HG03575 (cell line): ENCODE results near the gene SLC25A43.
"Not testable (repeated sequence)": the region's sequence is repeated elsewhere in the genome, so short reads cannot be mapped to it uniquely, and the experiment has no call there.

ENCODE experiments used
- ATAC-seq: cut with Tn5 transposase; IDR thresholded peaks from one replicate; pipeline ENCODE4 v1.9.1; 2021; ENCODE audit not compliant: unreplicated experiment, insufficient number of reproducible peaks, low FRiP score; ENCODE audit errors: extremely low read depth

Gene SLC25A43

GRCh38 chrX:119489212-119490074, 90.3 kb downstream of the SLC25A43 start:
- no peak for ATAC-seq

GRCh38 chrX:119492463-119492862, 93.3 kb downstream of the SLC25A43 start:
- no peak for ATAC-seq

GRCh38 chrX:119493851-119494495, 94.8 kb downstream of the SLC25A43 start:
- ATAC-seq, result not testable (repeated sequence)

GRCh38 chrX:119495734-119496726, 96.9 kb downstream of the SLC25A43 start:
- ATAC-seq, result no peak

- ATAC-seq, result no peak
These were observed 98.0 kb downstream of the SLC25A43 start for GRCh38 chrX:119497185-119497584.

GRCh38 chrX:119500061-119500800, 101.1 kb downstream of the SLC25A43 start:
- no peak for ATAC-seq

- no peak for ATAC-seq
These were observed 102.5 kb downstream of the SLC25A43 start for GRCh38 chrX:119501511-119502148.

- ATAC-seq, result no peak
These were observed 103.8 kb downstream of the SLC25A43 start for GRCh38 chrX:119502727-119503483.

GRCh38 chrX:119503484-119503861, 104.3 kb downstream of the SLC25A43 start:
- ATAC-seq, result no peak
